Epidermal melanocyte (primary cell): ENCODE measurements around the gene HNMT.
"Not testable (repeated sequence)": the region's sequence is repeated elsewhere in the genome, so short reads cannot be mapped to it uniquely, and the experiment has no call there.

Experiments
- DNase-seq: peaks from one replicate; pipeline ENCODE4 v3.0.0; 2011; ENCODE audit warnings: low spot score; ENCODE audit not compliant: insufficient read length

The HNMT gene

GRCh38 chr2:137964066-137964858, at the start of gene HNMT:
Gene HNMT, plus strand, starts transcription at chr2:137964473. Its CDS starts 19 bp downstream, at chr2:137964492.
- no peak for DNase-seq

GRCh38 chr2:137921105-137921880, 43.0 kb upstream of the HNMT start:
- DNase-seq: no peak

GRCh38 chr2:137922171-137922570, 42.1 kb upstream of the HNMT start:
- not testable (repeated sequence) for DNase-seq

- DNase-seq: no peak
These were observed 40.3 kb upstream of the HNMT start for GRCh38 chr2:137924019-137924418.

- no peak for DNase-seq
These were observed 38.7 kb upstream of the HNMT start for GRCh38 chr2:137925599-137925998.

- DNase-seq: no peak
These were observed 36.4 kb upstream of the HNMT start for GRCh38 chr2:137927846-137928245.

- DNase-seq: no peak
These were observed 35.4 kb upstream of the HNMT start for GRCh38 chr2:137928547-137929518.

- no peak for DNase-seq
These were observed 34.8 kb upstream of the HNMT start for GRCh38 chr2:137929519-137929916.

GRCh38 chr2:137930146-137930545, 34.1 kb upstream of the HNMT start:
- DNase-seq: no peak

- DNase-seq: no peak
These were observed 28.7 kb upstream of the HNMT start for GRCh38 chr2:137935591-137935990.

GRCh38 chr2:137937246-137937645, 27.0 kb upstream of the HNMT start:
- DNase-seq: no peak

GRCh38 chr2:137937778-137938177, 26.5 kb upstream of the HNMT start:
- no peak for DNase-seq

- no peak for DNase-seq
These were observed 26.1 kb upstream of the HNMT start for GRCh38 chr2:137938204-137938603.

- DNase-seq: no peak
These were observed 25.2 kb upstream of the HNMT start for GRCh38 chr2:137939026-137939425.

- no peak for DNase-seq
These were observed 24.1 kb upstream of the HNMT start for GRCh38 chr2:137940154-137940553.

- no peak for DNase-seq
These were observed 22.0 kb upstream of the HNMT start for GRCh38 chr2:137942037-137942832.

- no peak for DNase-seq
These were observed 21.2 kb upstream of the HNMT start for GRCh38 chr2:137942833-137943677.

GRCh38 chr2:137943678-137944347, 20.5 kb upstream of the HNMT start:
- no peak for DNase-seq

GRCh38 chr2:137944714-137945113, 19.6 kb upstream of the HNMT start:
- no peak for DNase-seq
